Transverse colon (tissue), 4 donors: Measurements from ENCODE around the gene POU2F3.

ENCODE experiments used
- POLR2A ChIP-seq: fragments of 450-650 bp; IDR thresholded peaks from one replicate; pipeline ENCODE4 v1.6.1; 2016; ENCODE audit warnings: antibody characterized with exemption, mild to moderate bottlenecking, moderate library complexity
- POLR2AphosphoS5 ChIP-seq, 3 donors: sonication (generic); formaldehyde crosslinking; IDR thresholded peaks; one replicate each; pipeline ENCODE4 v1.6.1; 2016; ENCODE audit warnings: antibody characterized with exemption in 3 of 3
- TF ChIP-seq, protein P1 (sequence below), 5 experiments: fragments of 200-600 bp in 3 of 5; fragments of 450-650 bp in 2 of 5; sonication (generic) in 3 of 5; IDR thresholded peaks; 1 replicate in 2 of 5; 2 replicates in 3 of 5; pipeline ENCODE4 v1.5.1; 2016 to 2017; ENCODE audit warnings: antibody characterized with exemption in 5 of 5, inconsistent platforms in 3 of 5, mild to moderate bottlenecking in 2 of 5, moderate library complexity in 1 of 5

DNA sequence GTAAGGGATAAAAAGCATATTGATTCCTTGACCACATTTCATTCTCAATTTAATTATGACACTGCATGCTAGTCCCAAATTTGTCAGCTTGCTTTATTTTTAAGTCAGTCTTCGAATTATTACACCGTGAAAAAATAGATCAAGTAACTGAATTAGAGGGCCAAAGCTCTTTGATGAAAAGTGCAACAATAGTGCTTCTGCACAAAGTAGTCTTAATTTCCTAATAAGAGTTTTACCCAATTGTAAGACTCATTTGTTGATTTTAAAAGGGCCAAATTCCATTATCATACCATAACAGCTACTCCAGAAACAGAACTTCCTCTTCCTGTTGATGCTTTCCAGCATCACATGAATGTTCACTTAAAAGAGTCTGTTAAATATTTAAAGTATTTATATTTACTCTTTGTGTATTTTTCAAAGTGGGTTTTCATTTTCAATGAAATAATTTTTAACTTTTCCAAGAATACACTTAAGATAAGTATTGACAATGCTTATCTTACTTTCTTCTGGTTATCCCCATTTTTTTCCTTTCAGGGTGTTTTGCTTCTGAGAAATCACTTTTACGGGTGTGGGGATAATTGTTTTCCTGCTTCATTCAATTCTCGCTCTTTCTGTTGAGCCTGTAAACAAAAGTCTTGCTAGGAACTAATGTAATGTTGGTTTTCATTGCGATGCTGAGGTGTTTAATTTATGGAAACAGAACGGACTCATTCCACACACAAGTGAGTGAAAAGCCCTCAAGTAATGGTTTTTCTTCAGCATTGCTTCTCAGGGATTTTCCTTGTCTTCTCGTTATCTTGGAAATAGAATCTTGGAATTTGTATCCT, 98.4 kb downstream of the POU2F3 start:
- TF ChIP-seq, protein P1, sequence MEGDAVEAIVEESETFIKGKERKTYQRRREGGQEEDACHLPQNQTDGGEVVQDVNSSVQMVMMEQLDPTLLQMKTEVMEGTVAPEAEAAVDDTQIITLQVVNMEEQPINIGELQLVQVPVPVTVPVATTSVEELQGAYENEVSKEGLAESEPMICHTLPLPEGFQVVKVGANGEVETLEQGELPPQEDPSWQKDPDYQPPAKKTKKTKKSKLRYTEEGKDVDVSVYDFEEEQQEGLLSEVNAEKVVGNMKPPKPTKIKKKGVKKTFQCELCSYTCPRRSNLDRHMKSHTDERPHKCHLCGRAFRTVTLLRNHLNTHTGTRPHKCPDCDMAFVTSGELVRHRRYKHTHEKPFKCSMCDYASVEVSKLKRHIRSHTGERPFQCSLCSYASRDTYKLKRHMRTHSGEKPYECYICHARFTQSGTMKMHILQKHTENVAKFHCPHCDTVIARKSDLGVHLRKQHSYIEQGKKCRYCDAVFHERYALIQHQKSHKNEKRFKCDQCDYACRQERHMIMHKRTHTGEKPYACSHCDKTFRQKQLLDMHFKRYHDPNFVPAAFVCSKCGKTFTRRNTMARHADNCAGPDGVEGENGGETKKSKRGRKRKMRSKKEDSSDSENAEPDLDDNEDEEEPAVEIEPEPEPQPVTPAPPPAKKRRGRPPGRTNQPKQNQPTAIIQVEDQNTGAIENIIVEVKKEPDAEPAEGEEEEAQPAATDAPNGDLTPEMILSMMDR (IDR thresholded peaks at IDR 0.05), result no peak
- TF ChIP-seq POLR2A, result peak; percentile 8
- TF ChIP-seq POLR2AphosphoS5 (IDR thresholded peaks at IDR 0.05), result peak in 1 of 3 donors; percentile 33
